ENCODE results near the gene HDHD5.

The HDHD5 gene

GRCh38 chr22:17103351-17103750 is 55.7 kb downstream of the HDHD5 start:
- Mint-ChIP-seq H3K27me3 (no peaks in the 10 kb centered on the region), H3K4me1 (ENCODE audit: low read depth) (peaks cover 95% of the 10 kb centered on the region), H3K4me3 (no peak overlapping the region), H3K9me3 (no peaks in the 10 kb centered on the region), H3K27ac (peak overlapping the region; percentile 55), H3K36me3 (ENCODE audit: low read depth) (peaks cover 95% of the 10 kb centered on the region)
- intact Hi-C loops (cut with micrococcal nuclease) = no loop called here

GRCh38 chr22:17102297-17102667 is 56.8 kb downstream of the HDHD5 start:
- Mint-ChIP-seq H3K36me3 (ENCODE audit: low read depth) (peaks cover 94% of the 10 kb centered on the region), H3K4me3 (peak overlapping the region; percentile 38), H3K4me1 (ENCODE audit: low read depth) (peaks cover 94% of the 10 kb centered on the region), H3K9me3 (no peaks in the 10 kb centered on the region), H3K27ac (peak overlapping the region; percentile 79), H3K27me3 (no peaks in the 10 kb centered on the region)
- intact Hi-C loops (cut with micrococcal nuclease) = no loop called here

DNA sequence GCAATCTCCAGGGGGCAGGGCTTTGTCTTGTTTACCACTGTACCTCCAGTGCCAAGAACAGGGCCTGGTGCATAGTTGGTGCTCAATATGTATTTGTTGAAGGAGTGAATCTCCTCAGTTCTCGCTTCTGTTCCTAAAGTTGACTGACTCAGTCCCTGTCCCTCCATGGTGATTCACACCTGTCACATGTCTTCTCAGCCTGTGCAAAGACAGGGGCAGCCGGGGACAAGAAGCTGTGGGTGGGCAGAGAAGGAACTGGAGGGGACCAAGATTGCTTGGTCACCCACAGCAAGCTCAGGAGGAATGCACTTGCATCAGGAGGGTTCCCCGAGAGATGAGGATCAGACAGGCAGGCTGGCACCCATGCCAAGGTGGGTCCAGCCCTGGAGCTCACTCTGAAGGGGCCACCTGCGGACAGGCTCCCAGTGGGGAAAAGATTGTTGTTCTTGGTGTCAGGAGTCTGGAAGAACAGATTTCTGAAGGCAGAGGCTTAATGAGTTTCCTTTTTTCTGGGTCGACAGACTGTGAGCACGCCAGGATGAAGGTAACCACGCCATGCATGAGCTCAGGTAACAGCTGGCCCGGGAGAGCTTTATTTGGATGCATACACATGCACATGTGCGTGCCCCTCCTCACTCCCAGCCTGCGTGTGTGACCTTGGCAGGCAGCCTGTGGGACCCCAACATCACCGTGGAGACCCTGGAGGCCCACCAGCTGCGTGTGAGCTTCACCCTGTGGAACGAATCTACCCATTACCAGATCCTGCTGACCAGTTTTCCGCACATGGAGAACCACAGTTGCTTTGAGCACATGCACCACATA is 57.4 kb downstream of the HDHD5 start:
- peaks cover 94% of the 10 kb centered on the region for H3K4me1 Mint-ChIP-seq (ENCODE audit: low read depth)
- H3K27me3 Mint-ChIP-seq = no peaks in the 10 kb centered on the region
- H3K9me3 Mint-ChIP-seq = no peaks in the 10 kb centered on the region
- peaks cover 90% of the 10 kb centered on the region for H3K36me3 Mint-ChIP-seq (ENCODE audit: low read depth)
- intact Hi-C loops (cut with micrococcal nuclease) = no loop called here
- H3K4me3 Mint-ChIP-seq = peak overlapping the region; percentile 41
- H3K27ac Mint-ChIP-seq = peak overlapping the region; percentile 79

GRCh38 chr22:17100621-17101020 is 58.5 kb downstream of the HDHD5 start:
- H3K9me3 Mint-ChIP-seq = no peaks in the 10 kb centered on the region
- peak overlapping the region; percentile 79 for H3K27ac Mint-ChIP-seq
- H3K36me3 Mint-ChIP-seq (ENCODE audit: low read depth) = peaks cover 82% of the 10 kb centered on the region

GRCh38 chr22:17098379-17098819 is 60.7 kb downstream of the HDHD5 start:
- H3K9me3 Mint-ChIP-seq = no peaks in the 10 kb centered on the region
- H3K27me3 Mint-ChIP-seq = no peaks in the 10 kb centered on the region
- H3K27ac Mint-ChIP-seq = peak overlapping the region; percentile 79
- H3K4me1 Mint-ChIP-seq (ENCODE audit: low read depth) = peaks cover 97% of the 10 kb centered on the region
- H3K36me3 Mint-ChIP-seq (ENCODE audit: low read depth) = peaks cover 71% of the 10 kb centered on the region
- H3K4me3 Mint-ChIP-seq = peak overlapping the region; percentile 23
- intact Hi-C loops (cut with micrococcal nuclease) = no loop called here

More at GRCh38 chr22:17100621-17101020, 58.5 kb downstream of the HDHD5 start:
- Mint-ChIP-seq H3K4me1 (ENCODE audit: low read depth) (peaks cover 94% of the 10 kb centered on the region), H3K27me3 (no peaks in the 10 kb centered on the region), H3K4me3 (no peak overlapping the region)
- intact Hi-C loops (cut with micrococcal nuclease) = no loop called here

DNA sequence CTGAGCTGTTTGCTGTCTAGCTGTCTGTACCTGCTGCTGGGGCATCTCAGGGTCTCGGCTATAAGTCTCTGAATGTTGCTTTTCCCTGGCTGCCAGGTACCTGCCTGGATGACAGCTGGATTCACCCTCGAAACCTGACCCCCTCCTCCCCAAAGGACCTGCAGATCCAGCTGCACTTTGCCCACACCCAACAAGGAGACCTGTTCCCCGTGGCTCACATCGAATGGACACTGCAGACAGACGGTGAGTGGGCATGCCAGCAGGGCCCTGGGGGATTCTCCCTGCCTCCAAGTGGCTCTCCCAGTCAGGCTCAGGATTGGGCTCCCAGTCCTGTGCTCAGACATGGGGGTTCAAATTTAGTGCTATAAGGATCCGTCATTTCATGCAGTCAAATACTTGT is 61.4 kb downstream of the HDHD5 start:
- no peaks in the 10 kb centered on the region for H3K9me3 Mint-ChIP-seq
- peaks cover 98% of the 10 kb centered on the region for H3K4me1 Mint-ChIP-seq (ENCODE audit: low read depth)
- H3K4me3 Mint-ChIP-seq = peak overlapping the region; percentile 23
- H3K27me3 Mint-ChIP-seq = no peaks in the 10 kb centered on the region
- peaks cover 64% of the 10 kb centered on the region for H3K36me3 Mint-ChIP-seq (ENCODE audit: low read depth)
- intact Hi-C loops (cut with micrococcal nuclease) = no loop called here
- H3K27ac Mint-ChIP-seq = peak overlapping the region; percentile 79

- peaks cover 57% of the 10 kb centered on the region for H3K36me3 Mint-ChIP-seq (ENCODE audit: low read depth)
- peaks cover 99% of the 10 kb centered on the region for H3K4me1 Mint-ChIP-seq (ENCODE audit: low read depth)
- H3K4me3 Mint-ChIP-seq = no peak overlapping the region
- peak overlapping the region; percentile 79 for H3K27ac Mint-ChIP-seq
- intact Hi-C loops (cut with micrococcal nuclease) = no loop called here
- no peaks in the 10 kb centered on the region for H3K27me3 Mint-ChIP-seq
- H3K9me3 Mint-ChIP-seq = no peaks in the 10 kb centered on the region
These were observed 62.0 kb downstream of the HDHD5 start for GRCh38 chr22:17097062-17097461.

GRCh38 chr22:17096071-17096470 is 63.0 kb downstream of the HDHD5 start:
- Mint-ChIP-seq H3K36me3 (ENCODE audit: low read depth) (peaks cover 48% of the 10 kb centered on the region), H3K27me3 (no peaks in the 10 kb centered on the region), H3K4me3 (no peak overlapping the region), H3K9me3 (no peaks in the 10 kb centered on the region), H3K27ac (peak overlapping the region; percentile 79), H3K4me1 (ENCODE audit: low read depth) (peaks cover 99% of the 10 kb centered on the region)
- intact Hi-C loops (cut with micrococcal nuclease) = no loop called here

DNA sequence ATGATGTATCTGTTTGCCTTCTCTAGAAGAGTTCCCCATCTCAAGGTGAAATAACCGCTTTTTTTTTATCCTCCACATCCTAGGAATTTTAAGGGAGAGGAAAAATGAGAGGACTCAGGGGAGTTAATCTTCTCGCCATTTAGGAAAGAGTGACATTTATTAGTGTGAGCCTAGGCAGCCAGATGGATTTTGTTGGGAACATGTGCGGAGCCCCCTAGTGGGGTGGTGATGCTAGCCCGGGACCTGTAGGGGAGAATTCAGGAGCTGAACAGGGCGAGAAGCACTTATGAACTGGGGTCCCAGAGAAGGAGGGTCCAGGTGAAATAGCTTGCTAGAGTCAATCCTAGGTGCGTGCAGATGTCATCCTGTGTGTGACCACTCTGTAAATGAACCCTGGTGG is 63.5 kb downstream of the HDHD5 start:
- peaks cover 48% of the 10 kb centered on the region for H3K36me3 Mint-ChIP-seq (ENCODE audit: low read depth)
- no peaks in the 10 kb centered on the region for H3K9me3 Mint-ChIP-seq
- peak overlapping the region; percentile 79 for H3K27ac Mint-ChIP-seq
- intact Hi-C loops (cut with micrococcal nuclease) = no loop called here
- no peaks in the 10 kb centered on the region for H3K27me3 Mint-ChIP-seq
- H3K4me3 Mint-ChIP-seq = no peak overlapping the region
- H3K4me1 Mint-ChIP-seq (ENCODE audit: low read depth) = peaks cover 99% of the 10 kb centered on the region

DNA sequence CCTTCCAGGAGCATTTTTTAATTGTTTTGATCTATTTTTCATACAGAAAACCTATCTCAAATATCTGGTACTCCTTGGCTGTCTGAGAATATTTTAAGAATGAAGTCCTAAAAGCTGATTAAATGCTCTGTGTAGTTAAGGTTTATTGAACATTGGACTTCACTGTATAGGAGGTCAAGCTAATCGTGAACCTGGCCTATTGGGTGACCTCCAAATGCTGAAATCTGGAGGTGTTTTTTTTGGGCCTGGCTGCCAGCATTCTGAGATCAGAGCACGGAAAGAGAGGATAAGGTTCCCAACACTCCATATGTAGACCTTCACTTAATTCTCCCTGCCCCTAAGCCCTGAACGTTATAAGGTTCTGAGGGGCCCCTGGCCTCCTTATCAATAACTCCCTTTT is 66.0 kb downstream of the HDHD5 start:
- no peaks in the 10 kb centered on the region for H3K27me3 Mint-ChIP-seq
- H3K4me3 Mint-ChIP-seq = no peak overlapping the region
- H3K4me1 Mint-ChIP-seq (ENCODE audit: low read depth) = peaks cover 92% of the 10 kb centered on the region
- H3K36me3 Mint-ChIP-seq (ENCODE audit: low read depth) = peaks cover 30% of the 10 kb centered on the region
- intact Hi-C loops (cut with micrococcal nuclease) = no loop called here
- no peaks in the 10 kb centered on the region for H3K9me3 Mint-ChIP-seq
- H3K27ac Mint-ChIP-seq = peak overlapping the region; percentile 47

DNA sequence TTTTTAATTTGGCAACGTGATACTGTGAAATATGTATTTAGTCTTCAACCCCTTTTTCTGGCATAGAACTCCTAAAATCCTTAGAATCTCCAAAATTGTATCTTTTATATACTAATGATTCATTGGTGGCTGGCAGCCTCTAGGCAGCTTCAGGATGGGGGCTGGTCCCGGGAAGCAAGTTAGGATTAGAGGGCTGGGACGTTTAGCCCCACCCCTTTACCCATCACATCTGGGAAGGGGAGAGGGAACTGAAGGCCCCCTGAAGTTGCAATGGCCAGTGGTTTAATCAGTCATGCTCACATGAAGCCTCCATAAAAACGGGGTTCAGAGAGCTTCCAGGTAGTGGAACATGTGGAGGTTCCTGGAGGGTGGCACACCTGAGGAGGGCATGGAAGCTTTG is 67.2 kb downstream of the HDHD5 start:
- intact Hi-C loops (cut with micrococcal nuclease) = no loop called here
- peak overlapping the region; percentile 47 for H3K27ac Mint-ChIP-seq

DNA sequence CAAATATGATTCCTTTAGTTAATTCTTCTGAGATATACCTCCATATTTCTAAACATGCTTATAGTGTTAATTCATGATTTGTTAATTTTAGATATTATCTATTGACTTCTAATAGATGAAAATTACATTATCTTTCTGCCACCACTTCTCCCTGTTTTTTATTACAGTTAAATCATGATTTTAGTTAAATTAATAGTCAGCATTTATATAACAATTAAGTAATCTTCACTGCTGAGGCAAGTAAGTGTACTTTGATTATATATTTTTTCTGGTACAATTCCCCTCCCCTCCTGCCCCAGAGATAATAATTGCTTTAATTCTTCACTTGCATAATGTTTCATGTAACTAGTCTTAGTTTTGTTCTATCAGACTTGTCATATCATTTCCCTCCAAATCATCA is 68.5 kb downstream of the HDHD5 start:
- intact Hi-C loops (cut with micrococcal nuclease) = no loop called here
- H3K27ac Mint-ChIP-seq = peak overlapping the region; percentile 6
- H3K27me3 Mint-ChIP-seq = no peaks in the 10 kb centered on the region
- peaks cover 89% of the 10 kb centered on the region for H3K4me1 Mint-ChIP-seq (ENCODE audit: low read depth)
- no peak overlapping the region for H3K4me3 Mint-ChIP-seq
- peaks cover 40% of the 10 kb centered on the region for H3K36me3 Mint-ChIP-seq (ENCODE audit: low read depth)
- no peaks in the 10 kb centered on the region for H3K9me3 Mint-ChIP-seq

More for the DNA sequence above, 67.2 kb downstream of the HDHD5 start:
- Mint-ChIP-seq H3K36me3 (ENCODE audit: low read depth) (peaks cover 27% of the 10 kb centered on the region), H3K4me1 (ENCODE audit: low read depth) (peaks cover 93% of the 10 kb centered on the region), H3K4me3 (no peak overlapping the region), H3K27me3 (no peaks in the 10 kb centered on the region), H3K9me3 (no peaks in the 10 kb centered on the region)
